HepG2 (cell line): ENCODE data around the gene AADAT. TPM values are rescaled to one million over a fixed set of nuclear protein-coding genes. Genes with fewer than 3 reads are reported as not detected.

Experiments
- ATAC-seq: fragments of 200-7000 bp; cut with Tn5 transposase; 3 replicates; pipeline ENCODE4 v1.9.1; 2020; ENCODE audit warnings: mild to moderate bottlenecking, moderate library complexity
- BruUV-seq: library from RNA; stranded (reverse); fragments of 400-500 nt; replicated peaks from 2 replicates; lab custom pipeline; 2021; lab: Mats Ljungman, UMichigan
- CTCF ChIA-PET: fragments of 300-600 bp; formaldehyde crosslinking; extraction: SDS; loops from one replicate; lab custom pipeline; 2021; ENCODE audit warnings: low total read pairs, inconsistent platforms, low intra/inter-chr PET ratio; lab: Yijun Ruan, JAX
- POLR2A ChIA-PET: fragments of 350-600 bp; sonication (Branson Sonifier 250); formaldehyde crosslinking; loops from one replicate; lab custom pipeline; 2020; ENCODE audit warnings: antibody characterized with exemption, inconsistent platforms; lab: Yijun Ruan, JAX
- DNase-seq: peaks from one replicate; pipeline ENCODE4 v3.0.0-alpha.2; 2015; ENCODE audit warnings: low spot score
- FAIRE-seq: peaks from 3 replicates; lab custom pipeline; 2011; peaks lifted over from hg19 to GRCh38; lab: Jason Lieb, UNC
- H2AFZ ChIP-seq: one replicate; pipeline ENCODE4 v1.6.1; 2011; ENCODE audit warnings: low read length, inconsistent platforms
- H3K27ac ChIP-seq: fragments of 300-600 bp; 3 replicates; pipeline ENCODE4 v1.8.0; 2011; ENCODE audit warnings: mixed run types, mild to moderate bottlenecking, mixed read lengths, low read length, inconsistent platforms; ENCODE audit not compliant: insufficient read depth; ENCODE audit errors: extremely low read length
- H3K27me3 ChIP-seq, 2 experiments: fragments of 200-600 bp in 1 of 2; 2 replicates in 1 of 2; 3 replicates in 1 of 2; pipeline versions ENCODE4 v1.6.0 to v1.8.0; 2011; ENCODE audit warnings: low read length in 2 of 2, mild to moderate bottlenecking in 2 of 2, moderate library complexity in 2 of 2, inconsistent platforms in 1 of 2; ENCODE audit not compliant: insufficient read depth in 2 of 2, control insufficient read depth in 1 of 2
- H3K36me3 ChIP-seq, 2 experiments: fragments of 200-600 bp in 1 of 2; replicated peaks in 1 of 2; 2 replicates in 1 of 2; 3 replicates in 1 of 2; pipeline versions ENCODE4 v1.5.1 to v1.8.0; 2011; ENCODE audit warnings: low read length in 2 of 2, inconsistent platforms in 1 of 2; ENCODE audit not compliant: insufficient read depth in 2 of 2, control insufficient read depth in 1 of 2
- H3K4me1 ChIP-seq: 2 replicates; pipeline ENCODE4 v1.5.1; 2012; ENCODE audit warnings: low read length, inconsistent platforms; ENCODE audit not compliant: insufficient read depth
- H3K4me2 ChIP-seq: 2 replicates; pipeline ENCODE4 v1.6.0; 2011; ENCODE audit warnings: low read depth, low read length, inconsistent platforms
- H3K4me3 ChIP-seq, 3 experiments: fragments of 200-600 bp in 1 of 3; sonication (generic), shearing (Covaris generic) in 1 of 3; replicated peaks in 1 of 3; 2 replicates each; pipeline ENCODE4 v1.5.1; 2011 to 2016; ENCODE audit warnings: low read length in 3 of 3, inconsistent platforms in 2 of 3, low read depth in 2 of 3, mild to moderate bottlenecking in 2 of 3, control low read depth in 1 of 3, mixed read lengths in 1 of 3; ENCODE audit not compliant: insufficient read depth in 1 of 3
- H3K79me2 ChIP-seq: one replicate; pipeline ENCODE4 v1.6.1; 2011; ENCODE audit warnings: low read length, inconsistent platforms; ENCODE audit not compliant: insufficient read depth
- H3K9ac ChIP-seq: 2 replicates; pipeline ENCODE4 v1.6.0; 2011; ENCODE audit warnings: mild to moderate bottlenecking, low read depth, low read length, inconsistent platforms; ENCODE audit not compliant: insufficient read depth
- H3K9me3 ChIP-seq: 2 replicates; pipeline ENCODE4 v1.5.1; 2012; ENCODE audit warnings: mild to moderate bottlenecking, low read length
- H4K20me1 ChIP-seq: 2 replicates; pipeline ENCODE4 v1.6.0; 2011; ENCODE audit warnings: inconsistent platforms, mild to moderate bottlenecking, low read length, moderate library complexity; ENCODE audit not compliant: insufficient read depth
- SMC3 ChIP-seq: IDR thresholded peaks from 2 replicates; pipeline ENCODE4 v1.6.1; 2011; ENCODE audit warnings: low read length, improper control_type of control experiment
- SRF ChIP-seq: IDR thresholded peaks from 2 replicates; pipeline ENCODE4 v1.6.1; 2011; ENCODE audit warnings: mild to moderate bottlenecking, low read depth, low read length, moderate library complexity
- STAG1 ChIP-seq: sonication (generic); formaldehyde crosslinking; IDR thresholded peaks from 2 replicates; pipeline ENCODE4 v1.4.0; 2020; ENCODE audit warnings: missing genetic modification reagents
- XRCC5 ChIP-seq: fragments of 200-400 bp; formaldehyde crosslinking; optimal IDR thresholded peaks from 2 replicates; pipeline ENCODE3; 2017; ENCODE audit warnings: mild to moderate bottlenecking, low read length
- WGBS: methylation state at CpG from one replicate; pipeline ENCODE4 v1.1.6; 2017; ENCODE audit warnings: low lambda C conversion rate; 5-methylcytosine and 5-hydroxymethylcytosine counted together
- in situ Hi-C: cut with HindIII; loops from 2 replicates; pipeline ENCODE4 v1.10.0; 2017; ENCODE audit warnings: low pct_unique_long_range_greater_than_20kb; ENCODE audit not compliant: extremely low pct_ligation_motif_present
- intact Hi-C: fragments of 100-400 bp; cut with micrococcal nuclease; formaldehyde crosslinking; loops from one replicate; pipeline ENCODE4 v1.10.0; 2022; ENCODE audit not compliant: unreplicated experiment
- polyA plus RNA-seq, 8 experiments: library from polyadenylated mRNA; depleted of rRNA in 3 of 8; stranded (reverse) in 7 of 8; unstranded in 1 of 8; fragments of >200 nt; fragmentation: Illumina TruSeq in 4 of 8; extraction: Trizol in 4 of 8; gene quantifications; 2 replicates each; pipeline versions ENCODE4 v1.2.1 to v1.2.3, GENCODE V29; 2011 to 2016; ENCODE audit warnings: low read depth in 4 of 8, missing spikeins in 1 of 8, mixed read lengths in 1 of 8; ENCODE audit not compliant: insufficient read depth in 1 of 8
- total RNA-seq, 5 experiments: library from RNA; depleted of rRNA; stranded (reverse); fragments of >200 nt; fragmentation: Illumina TruSeq; extraction: Trizol; gene quantifications; 2 replicates each; pipeline ENCODE4 v1.2.3, GENCODE V29; 2016; ENCODE audit warnings: low read depth in 1 of 5
- TF ChIP-seq, protein P1 (sequence below): sonication (generic); formaldehyde crosslinking; IDR thresholded peaks from 2 replicates; pipeline ENCODE4 v1.5.0; 2020; ENCODE audit warnings: mild to moderate bottlenecking, missing genetic modification reagents, moderate library complexity
- TF ChIP-seq, protein P2 (sequence below): sonication (generic); formaldehyde crosslinking; IDR thresholded peaks from 2 replicates; pipeline ENCODE4 v1.5.0; 2020; ENCODE audit warnings: mild to moderate bottlenecking, missing genetic modification reagents, borderline replicate concordance

AADAT gene
- total and polyA plus RNA-seq, 2 of the 13 experiments (the other 11 are each of a cell fraction or from before 2014, with no cell fraction given) = 6.1 to 9.1 TPM

DNA sequence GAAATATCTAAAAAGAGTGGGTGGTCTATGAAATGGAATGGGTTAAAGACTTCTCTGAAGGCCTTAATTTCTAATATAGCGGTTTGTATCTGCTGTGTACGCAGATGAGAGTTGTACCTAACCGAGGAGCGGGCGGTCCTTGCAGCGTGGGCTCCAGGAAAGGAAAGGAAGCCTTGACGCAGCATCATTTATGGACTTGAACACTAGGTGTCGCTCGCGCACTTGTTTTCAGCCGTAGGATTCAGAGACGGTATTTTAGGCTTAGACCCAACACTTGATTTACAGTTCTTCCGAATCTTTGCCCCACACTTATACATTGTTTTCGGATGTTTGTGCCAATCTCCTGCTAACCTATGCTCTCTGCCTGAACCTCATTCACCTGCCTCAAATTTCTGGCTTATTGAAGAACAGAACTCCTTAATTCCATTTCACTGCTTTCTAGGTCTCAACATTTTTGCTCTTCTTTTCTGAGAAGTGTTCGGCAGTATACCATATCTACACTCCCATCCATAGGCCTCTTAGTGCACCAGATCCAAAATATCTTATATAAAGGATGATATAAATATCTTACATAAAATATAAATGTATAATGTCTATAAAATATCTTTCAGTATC lies 48.9 kb upstream of the AADAT start:
- H4K20me1 ChIP-seq = no peaks in the 10 kb centered on the region
- H2AFZ ChIP-seq = no peak overlapping the region
- TF ChIP-seq, protein P1, sequence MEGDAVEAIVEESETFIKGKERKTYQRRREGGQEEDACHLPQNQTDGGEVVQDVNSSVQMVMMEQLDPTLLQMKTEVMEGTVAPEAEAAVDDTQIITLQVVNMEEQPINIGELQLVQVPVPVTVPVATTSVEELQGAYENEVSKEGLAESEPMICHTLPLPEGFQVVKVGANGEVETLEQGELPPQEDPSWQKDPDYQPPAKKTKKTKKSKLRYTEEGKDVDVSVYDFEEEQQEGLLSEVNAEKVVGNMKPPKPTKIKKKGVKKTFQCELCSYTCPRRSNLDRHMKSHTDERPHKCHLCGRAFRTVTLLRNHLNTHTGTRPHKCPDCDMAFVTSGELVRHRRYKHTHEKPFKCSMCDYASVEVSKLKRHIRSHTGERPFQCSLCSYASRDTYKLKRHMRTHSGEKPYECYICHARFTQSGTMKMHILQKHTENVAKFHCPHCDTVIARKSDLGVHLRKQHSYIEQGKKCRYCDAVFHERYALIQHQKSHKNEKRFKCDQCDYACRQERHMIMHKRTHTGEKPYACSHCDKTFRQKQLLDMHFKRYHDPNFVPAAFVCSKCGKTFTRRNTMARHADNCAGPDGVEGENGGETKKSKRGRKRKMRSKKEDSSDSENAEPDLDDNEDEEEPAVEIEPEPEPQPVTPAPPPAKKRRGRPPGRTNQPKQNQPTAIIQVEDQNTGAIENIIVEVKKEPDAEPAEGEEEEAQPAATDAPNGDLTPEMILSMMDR = peak; percentile 89
- peak; percentile 42 for TF ChIP-seq XRCC5
- TF ChIP-seq STAG1 (CRISPR knock-in tag) = peak; percentile 83
- TF ChIP-seq SRF = 0 out of 2 replicates have a peak, but pooled peaks have one; percentile 11
- TF ChIP-seq, protein P2, sequence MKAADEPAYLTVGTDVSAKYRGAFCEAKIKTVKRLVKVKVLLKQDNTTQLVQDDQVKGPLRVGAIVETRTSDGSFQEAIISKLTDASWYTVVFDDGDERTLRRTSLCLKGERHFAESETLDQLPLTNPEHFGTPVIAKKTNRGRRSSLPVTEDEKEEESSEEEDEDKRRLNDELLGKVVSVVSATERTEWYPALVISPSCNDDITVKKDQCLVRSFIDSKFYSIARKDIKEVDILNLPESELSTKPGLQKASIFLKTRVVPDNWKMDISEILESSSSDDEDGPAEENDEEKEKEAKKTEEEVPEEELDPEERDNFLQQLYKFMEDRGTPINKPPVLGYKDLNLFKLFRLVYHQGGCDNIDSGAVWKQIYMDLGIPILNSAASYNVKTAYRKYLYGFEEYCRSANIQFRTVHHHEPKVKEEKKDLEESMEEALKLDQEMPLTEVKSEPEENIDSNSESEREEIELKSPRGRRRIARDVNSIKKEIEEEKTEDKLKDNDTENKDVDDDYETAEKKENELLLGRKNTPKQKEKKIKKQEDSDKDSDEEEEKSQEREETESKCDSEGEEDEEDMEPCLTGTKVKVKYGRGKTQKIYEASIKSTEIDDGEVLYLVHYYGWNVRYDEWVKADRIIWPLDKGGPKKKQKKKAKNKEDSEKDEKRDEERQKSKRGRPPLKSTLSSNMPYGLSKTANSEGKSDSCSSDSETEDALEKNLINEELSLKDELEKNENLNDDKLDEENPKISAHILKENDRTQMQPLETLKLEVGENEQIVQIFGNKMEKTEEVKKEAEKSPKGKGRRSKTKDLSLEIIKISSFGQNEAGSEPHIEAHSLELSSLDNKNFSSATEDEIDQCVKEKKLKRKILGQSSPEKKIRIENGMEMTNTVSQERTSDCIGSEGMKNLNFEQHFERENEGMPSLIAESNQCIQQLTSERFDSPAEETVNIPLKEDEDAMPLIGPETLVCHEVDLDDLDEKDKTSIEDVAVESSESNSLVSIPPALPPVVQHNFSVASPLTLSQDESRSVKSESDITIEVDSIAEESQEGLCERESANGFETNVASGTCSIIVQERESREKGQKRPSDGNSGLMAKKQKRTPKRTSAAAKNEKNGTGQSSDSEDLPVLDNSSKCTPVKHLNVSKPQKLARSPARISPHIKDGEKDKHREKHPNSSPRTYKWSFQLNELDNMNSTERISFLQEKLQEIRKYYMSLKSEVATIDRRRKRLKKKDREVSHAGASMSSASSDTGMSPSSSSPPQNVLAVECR (CRISPR knock-in tag) = no peak
- peak; percentile 60 for TF ChIP-seq SMC3
- H3K4me2 ChIP-seq = no peak overlapping the region
- H3K79me2 ChIP-seq = no peaks in the 10 kb centered on the region
- POLR2A ChIA-PET = no interaction called here
- no peak overlapping the region for H3K4me3 ChIP-seq
- no peaks in the 10 kb centered on the region for H3K27me3 ChIP-seq
- no peak overlapping the region for H3K9ac ChIP-seq
- no peaks in the 10 kb centered on the region for H3K36me3 ChIP-seq
- no TSS peak for BruUV-seq
- ATAC-seq (peak; percentile 94), DNase-seq (peak; percentile 57), FAIRE-seq (peak; percentile 87)
- no peak overlapping the region for H3K27ac ChIP-seq
- WGBS = 6% methylated on average over 7 of the region's 15 CpGs
- CTCF ChIA-PET = interaction anchor here (1.4 to 1.7 kb wide), 2 partner anchors 121 to 236 kb away, joined by 6 to 7 read pairs; no protein-coding TSS in a partner anchor
- peaks cover 4% of the 10 kb centered on the region for H3K9me3 ChIP-seq
- intact Hi-C loops = loop anchor here (1.0 to 5.0 kb wide), 2 partner anchors 121 to 1894 kb away; no protein-coding TSS in a partner anchor
- H3K4me1 ChIP-seq = no peaks in the 10 kb centered on the region
- in situ Hi-C loops = loop anchor here (25.0 kb wide), 2 partner anchors 124 to 699 kb away; no protein-coding TSS in a partner anchor
